Activated CD4-positive, CD25-positive, alpha-beta regulatory T cell treated with anti-CD3 and anti-CD28 coated beads, Interleukin-2, amount 50 U/mL, for 16 hours (primary cell): ENCODE data around the gene ULK4.

Source experiments
- DNase-seq: peaks from one replicate; pipeline ENCODE4 v3.0.0-alpha.2; 2020; ENCODE audit warnings: low read depth, low spot score

Gene ULK4

DNA sequence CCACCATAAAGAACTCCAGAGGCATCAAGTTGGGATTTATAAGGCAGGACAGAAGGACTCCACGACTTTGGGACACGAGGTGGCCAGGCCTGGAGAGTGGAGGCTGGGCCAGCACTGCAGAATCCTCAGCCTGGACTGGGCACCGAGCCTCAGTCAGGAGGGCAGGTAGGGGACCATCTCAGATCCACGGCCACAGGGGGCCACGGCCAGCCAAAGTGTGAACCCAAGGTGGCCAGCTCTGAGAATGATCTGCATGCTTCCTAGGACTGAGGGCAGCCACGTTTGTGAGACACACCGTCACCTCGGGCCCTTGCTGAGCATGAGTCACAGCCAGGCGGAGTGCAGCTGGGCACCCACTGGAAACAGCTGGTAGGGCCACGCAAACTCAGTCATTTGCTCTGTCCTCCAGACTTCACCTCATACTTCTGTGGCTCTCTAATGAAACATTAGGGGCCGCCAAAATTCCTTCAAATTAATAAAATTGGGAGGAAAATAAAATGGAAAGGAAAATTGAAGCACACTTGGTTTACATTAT, 696.8 kb downstream of the ULK4 start:
- no peak for DNase-seq

DNA sequence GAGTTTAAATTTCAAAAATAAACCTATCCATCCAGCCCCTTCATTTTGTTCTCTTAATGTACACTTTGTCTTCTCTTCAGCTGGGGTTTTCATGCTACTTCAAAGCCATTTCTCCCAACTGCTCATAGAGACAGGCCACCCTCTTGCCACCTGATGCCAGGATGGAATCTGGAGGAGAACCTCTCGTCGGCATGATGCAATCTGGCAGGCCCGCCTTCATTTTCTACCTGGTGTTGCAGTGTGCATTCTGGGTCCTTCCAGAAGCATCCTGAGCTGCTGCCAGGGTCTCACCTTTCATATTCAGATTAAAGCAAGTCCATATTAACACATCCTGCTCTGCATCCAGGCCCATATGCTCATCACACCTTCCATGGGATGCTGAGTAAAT, 701.8 kb downstream of the ULK4 start:
- no peak for DNase-seq

DNA sequence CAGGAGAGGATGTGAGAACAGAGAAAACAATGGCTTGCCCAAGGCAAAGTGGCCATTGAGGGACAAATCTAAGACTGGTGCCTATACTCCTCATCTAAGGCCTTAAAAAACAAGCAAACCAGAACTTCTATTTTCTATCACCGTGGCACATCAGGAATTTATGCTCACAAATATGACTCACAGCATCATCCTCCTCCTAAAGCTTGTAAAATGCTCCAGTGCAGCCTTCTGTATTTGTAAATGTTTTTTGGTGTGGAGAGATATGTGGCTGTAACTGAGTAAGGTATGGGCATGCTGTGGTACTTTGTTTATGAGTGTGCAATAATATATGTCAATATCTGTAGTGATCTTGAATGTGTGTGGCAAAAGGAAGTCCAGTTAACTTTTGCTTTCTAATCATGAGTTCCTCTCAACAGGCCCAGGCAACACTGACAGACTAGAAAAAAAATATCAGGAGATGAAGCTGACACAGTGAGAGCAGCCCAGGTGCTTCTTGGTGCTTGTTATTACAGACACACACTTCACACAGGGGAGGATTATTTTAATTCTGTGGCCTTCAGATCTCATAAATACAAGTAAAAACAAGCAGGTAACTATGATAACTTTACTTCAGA, 702.3 kb downstream of the ULK4 start:
- DNase-seq, result no peak

DNA sequence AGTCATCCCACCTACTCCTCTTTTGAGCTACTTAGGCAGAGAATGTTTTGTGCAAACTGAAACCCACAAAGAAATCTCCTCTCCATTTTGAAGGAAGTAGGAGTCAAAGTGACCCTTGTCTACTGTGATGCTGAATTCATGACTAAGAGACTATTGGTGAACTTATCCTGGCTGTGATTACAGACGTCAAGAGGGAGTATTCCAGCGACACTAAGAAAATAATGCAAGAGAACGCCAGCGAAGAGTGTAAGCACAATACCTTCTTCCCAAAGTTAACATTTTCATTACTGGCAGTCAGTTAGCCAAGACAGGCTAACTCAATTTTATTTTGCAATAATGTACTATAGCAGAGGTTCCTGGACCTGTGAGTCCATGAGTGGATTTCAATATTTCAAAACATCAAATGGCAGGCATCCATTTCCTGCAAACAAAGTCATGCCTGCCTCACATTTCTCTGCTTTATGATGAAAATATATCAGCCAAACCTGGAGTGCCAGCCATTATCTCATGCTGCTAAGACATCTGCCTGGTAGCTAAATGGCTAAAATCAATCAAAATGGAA, 703.6 kb downstream of the ULK4 start:
- DNase-seq, result no peak

DNA sequence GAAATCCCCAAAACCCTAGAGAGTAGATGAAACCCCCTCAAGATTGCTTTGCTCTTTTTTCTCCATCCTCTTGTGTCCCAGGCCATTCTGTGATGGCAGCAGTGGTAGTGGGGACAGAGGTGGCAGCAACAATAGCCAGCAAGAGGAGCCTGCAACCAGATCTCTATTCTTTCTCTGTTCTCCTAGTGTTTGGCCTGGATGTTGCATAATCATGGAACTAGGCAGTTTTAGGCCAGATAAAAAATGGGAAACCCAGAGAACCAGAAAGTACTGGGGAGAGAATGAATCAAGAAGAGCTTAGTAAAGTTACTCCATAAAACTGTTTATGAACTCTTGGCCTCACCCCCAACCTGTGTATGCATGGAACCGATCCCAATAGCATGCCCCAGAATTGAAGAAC, 710.3 kb downstream of the ULK4 start:
- DNase-seq, result no peak

DNA sequence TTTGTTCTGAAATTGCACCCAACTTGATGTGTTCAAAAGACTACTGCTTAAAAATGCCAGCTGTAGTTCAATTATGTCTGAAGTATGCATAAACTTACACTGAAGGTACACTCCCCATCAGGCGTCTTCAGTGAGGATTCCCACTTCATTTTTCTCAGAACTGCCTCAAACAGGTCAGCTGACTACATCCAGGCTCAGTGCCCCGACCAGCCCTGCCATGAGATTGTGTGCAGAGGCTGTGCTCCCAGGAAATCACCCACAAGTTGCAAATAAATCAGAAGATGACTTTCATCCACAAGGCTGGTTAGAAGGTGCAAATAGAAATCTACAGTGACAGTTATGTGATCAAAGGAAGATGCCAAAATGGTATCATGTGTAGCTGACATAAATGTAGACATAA, 711.1 kb downstream of the ULK4 start:
- no peak for DNase-seq

DNA sequence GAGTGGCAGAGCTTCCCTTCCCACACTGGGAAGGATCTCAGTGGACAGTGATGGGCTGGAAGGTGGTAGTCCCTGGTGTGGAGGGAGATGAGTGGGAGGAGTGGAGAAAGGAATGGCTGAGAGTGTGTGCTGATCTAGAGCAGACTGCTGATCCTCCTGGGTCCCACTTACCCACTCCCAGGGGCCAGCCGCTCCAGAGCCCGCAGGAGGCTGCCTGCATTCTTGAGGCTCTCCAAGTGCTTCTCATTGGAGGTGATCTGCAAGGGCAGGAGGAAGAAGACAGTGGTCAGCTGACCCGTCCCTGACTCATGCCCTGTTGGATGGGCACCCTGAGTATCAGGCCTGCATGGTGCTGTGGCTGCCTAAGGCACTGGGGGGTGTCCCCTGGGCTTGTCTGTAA, 712.6 kb downstream of the ULK4 start:
- DNase-seq, result no peak

DNA sequence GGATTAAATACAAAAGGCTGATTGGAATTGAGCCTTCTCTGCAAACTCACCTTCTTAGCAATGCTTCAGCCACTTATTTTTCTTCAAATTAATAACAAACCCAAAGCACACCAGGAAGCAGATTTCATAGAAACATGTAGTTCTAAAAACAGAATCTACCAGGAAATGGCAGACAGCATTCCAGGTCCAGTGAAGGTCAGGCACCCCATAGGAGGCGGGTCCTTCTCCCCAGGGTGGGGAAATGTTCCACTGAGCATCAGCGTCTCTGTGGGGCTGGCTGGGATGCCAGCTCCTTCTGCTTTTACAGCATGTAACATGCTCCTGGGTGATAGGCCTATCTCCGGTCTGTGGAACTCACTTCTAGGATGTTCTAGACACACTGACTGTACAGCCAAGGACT, 713.4 kb downstream of the ULK4 start:
- DNase-seq, result no peak

DNA sequence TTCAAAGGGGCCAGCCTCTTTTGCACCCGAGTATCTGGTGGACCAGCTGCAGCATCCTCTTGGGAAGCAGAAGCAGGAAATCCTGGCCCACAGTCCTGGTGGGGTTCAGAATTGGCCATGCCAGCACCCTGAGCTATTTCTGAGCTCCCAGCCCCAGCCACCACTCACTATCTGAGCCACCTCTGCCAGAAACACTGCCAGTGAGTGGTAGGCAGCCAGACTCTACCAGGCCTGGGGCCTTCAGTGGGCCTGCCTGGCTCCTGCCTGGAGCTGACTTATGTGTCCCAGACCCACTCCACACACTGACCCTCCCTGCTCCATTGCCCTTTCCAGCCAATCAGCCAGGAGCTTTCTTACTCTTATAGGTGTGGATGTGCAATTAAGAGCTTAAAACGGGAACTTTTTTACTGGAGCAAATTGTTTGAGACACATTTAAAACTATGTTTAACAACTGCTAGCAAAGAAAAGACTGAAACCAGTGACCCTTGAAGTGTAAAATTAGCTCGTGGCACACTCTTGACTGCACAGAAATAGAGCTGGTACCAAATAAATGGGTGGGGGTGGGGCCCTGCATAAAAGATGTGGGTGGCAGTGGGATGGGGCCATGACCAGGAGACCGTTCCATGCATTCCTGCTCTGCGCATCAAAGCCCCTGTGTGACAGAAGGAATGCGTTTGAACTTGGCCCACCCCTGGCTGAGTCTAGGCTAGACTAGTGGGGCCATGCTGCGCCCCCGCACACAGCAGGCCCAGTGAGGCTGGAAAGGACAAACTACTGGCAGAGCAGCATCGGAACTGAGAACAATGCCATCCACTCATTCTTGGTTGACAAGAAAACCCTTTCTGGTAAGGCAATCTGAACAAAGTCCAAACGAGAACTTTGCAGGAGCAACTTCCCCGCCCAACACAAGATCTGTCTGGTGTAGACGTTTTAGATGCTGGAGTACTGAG, 714.6 kb downstream of the ULK4 start:
- no peak for DNase-seq

DNA sequence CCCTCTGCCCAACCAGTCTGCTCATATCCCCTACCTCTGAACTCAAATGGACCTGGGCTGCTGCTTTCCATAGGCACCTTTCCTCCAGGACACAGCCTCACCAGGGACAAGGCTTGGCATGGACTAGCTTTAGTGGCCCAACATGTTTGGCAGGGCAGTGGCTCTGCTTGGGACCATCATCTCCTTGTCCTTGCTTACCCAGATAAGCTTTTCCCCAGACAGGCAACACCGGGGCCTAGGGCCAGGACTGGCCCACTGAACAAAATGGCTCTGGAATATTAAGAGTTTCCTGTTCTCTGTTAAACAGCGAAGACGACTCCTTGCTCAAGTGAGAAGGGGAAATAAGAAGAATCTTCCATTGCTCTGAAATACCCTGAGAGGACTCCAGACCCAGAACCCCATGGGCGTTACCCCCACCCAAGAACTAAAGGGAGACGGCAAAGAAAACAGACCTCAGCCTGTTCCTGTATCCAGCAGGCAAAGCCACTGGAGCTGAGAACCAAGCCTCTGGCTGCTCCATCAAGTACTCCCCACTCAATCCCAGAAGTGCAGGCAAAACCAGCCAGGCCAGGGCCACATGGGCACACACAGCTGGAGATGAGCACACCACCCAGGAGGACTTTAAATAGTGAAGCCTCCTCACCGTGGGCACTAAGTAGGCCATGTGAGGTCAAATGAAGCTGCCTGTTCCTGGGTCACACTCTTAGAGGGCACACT, 717.1 kb downstream of the ULK4 start:
- no peak for DNase-seq

DNA sequence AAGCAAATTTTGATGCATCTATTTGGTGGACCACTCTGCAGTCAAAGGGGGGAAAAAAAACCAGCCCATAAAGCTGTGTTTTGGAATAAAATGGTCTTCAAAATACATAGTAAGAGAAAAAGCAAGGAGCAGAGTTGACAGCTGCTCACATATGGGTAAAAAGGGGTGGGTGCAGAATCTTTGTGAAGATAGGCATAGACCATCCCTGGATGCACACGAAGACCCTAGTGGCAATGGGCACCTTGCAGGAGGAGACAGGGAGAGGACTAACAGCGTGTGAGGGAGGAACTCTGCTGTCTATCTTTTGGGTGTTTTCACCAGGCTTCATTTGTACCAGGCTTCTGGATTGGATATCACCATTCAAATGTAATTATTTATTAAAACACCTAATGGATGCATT, 718.7 kb downstream of the ULK4 start:
- no peak for DNase-seq

DNA sequence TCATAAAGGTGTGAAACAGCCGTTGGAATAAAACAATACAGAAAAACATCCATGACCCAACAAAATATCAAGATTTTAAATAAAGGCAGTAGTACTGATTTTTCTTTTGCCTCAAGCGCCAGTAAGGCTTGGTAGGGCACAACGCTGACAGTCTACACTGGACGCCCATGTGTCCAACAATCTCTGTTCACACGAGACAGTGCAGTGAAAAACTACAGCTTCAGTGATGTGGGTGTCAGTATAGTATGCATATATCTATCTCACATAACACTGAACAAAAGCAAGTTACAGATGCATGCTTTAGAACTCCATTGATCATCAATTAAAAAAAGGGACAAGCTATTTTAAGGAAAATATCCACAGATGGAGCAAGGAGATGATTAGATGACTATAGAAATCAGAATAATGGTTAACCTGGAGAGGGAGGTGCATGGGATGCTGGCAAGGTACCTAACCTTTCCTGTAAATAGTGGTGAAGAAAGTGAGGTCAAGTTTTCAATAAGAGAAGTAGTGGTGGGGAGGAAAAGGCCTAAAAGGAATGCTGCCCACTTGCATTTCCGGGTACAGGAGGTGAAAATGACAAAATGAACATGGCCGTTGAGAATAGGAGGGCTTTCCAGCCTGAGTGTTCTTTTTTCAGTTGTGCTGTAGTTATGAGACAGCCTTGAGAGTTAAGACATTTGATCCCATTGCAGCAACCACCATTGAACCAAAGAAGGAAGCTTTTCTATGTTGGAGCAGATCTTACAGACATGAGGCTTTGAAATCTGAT, 719.9 kb downstream of the ULK4 start:
- DNase-seq, result no peak

DNA sequence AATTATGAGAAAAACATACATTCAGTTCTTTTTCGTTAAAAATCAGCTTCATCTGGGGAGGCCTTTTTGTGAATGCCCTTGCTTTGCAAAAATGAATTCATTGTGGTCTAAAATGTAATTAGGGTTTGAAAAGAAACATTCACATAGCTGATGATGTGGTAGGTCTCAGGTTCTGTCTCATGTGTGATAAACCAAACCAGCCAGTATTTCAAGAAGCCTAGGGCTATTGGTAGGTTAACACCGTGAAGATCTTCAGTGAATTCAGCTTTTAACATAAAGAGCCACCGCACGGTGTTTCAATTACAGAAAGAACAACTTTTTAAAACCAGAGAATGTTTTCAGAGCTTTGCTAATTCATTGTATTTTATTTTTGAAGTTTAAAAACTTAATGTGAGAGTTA, 720.7 kb downstream of the ULK4 start:
- no peak for DNase-seq

DNA sequence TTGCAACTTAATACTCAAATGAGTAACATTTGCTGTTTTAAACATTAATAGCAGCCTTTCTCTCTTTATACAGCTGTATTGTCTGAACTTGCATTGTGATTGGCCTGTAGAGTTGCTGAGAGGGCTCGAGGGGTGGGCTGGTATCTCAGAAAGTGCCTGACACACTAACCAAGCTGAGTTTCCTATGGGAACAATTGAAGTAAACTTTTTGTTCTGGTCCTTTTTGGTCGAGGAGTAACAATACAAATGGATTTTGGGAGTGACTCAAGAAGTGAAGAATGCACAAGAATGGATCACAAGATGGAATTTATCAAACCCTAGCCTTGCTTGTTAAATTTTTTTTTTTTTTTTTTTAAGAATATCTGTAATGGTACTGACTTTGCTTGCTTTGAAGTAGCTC, 722.3 kb downstream of the ULK4 start:
- no peak for DNase-seq

DNA sequence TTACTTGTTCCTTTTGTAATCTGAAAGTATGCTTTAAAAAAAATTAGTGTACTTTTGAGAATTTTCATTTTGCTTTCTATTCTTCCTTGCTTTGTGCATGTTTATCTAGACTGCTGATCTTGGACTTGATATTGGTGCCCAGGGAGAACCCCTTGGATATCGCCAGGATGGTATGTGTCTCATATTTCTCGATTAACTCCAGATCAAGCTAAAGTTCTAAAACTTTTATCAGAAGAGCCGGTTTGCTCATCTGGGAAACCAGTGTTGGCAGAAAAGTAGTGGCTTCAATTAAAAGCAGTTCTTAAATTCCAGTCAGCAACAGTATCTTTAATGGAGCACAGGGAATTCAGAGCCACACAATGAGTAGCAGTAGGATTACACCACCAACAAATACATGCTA, 724.0 kb downstream of the ULK4 start:
- DNase-seq, result no peak

DNA sequence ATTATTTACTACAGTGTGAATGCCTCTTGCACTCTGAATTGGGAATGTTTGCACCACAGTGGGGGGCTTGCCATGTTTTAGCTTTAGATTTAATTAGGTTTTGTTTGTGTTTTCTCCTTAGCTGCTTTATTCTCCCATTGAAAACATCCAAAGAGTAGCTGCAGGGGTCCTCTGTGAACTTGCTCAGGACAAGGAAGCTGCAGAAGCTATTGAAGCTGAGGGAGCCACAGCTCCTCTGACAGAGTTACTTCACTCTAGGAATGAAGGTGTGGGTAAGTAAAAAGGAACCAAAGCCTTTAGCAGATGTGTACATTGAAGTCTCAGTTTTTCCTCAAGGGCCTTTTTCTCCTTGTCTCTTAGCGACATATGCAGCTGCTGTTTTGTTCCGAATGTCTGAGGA, 725.7 kb downstream of the ULK4 start:
- no peak for DNase-seq

DNA sequence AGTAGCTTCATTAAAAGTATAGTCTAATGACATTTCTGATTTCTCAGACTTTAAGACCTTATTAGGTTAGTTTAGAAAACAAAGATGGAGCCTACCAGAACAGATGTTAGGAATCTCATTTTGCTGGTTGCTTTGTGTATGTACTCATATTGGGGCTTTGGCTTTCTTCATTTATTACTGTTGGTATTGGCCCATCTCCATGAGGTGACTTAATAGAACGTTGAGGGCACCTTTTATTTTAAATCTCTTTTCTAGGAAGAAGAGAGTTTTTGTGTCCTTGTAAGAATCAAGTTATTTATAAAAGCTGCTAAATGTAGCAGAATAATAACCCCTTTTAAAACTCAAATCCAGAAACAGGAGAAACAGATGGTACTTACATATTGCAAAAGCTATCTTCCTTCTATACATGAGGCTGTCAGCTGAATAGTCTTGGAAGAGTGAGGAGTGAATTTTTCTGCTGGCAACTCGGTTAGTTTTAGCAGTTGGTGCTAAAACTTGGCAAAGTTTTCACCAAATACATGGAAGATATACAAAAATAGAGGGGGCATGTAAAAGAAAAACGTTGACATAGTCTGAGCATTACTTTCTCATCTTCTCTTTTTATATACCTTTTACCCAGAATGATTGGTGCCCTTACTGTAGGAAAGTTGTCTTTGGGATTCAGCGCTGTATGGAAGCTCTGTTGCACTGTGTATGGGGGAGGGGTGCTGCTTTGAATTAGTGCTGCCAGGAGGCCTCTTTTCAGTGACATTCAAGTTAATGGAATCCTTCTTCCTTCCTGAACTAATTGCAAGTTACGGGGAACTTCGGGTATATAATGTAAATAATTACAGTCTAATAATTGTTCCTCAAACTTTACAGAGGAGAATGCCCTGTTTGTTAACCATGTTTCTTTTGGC, 726.8 kb downstream of the ULK4 start:
- DNase-seq, result no peak

DNA sequence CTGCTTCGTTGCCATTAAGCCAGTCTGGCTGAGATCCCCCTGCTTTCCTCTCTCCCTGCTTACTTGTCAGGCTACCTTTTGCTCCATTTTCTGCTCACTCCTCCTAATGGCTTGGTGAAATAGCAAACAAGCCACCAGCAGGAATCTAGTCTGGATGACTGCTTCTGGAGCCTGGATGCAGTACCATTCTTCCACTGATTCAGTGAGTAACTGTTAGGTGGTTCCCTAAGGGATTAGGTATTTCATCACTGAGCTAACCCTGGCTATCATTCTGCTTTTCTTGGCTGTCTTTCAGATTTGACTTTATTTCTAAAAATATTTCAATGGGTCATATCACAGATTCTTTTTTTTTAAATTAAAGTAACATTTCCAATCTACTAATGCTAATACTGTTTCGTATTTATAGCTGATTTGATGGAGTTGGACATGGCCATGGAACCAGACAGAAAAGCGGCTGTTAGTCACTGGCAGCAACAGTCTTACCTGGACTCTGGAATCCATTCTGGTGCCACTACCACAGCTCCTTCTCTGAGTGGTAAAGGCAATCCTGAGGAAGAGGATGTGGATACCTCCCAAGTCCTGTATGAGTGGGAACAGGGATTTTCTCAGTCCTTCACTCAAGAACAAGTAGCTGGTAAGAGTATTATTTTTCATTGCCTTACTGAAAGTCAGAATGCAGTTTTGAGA, 737.6 kb downstream of the ULK4 start:
- DNase-seq, result no peak

DNA sequence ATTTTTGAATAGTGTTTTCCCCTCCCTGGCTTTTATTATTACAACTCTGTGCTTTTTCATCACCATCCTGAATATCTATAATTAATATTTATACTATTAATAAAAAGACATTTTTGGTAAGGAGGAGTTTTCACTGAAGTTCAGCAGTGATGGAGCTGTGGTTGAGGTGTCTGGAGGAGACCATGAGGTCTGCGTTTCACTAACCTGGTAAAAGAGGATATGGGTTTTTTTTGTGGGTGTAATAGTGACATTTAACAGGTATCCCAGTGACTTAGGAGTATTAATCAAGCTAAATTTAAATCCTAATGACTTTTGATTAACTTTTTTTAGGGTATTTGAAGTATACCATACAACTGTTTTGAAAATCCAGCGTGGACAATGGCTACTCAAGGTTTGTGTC, 738.2 kb downstream of the ULK4 start:
- no peak for DNase-seq

DNA sequence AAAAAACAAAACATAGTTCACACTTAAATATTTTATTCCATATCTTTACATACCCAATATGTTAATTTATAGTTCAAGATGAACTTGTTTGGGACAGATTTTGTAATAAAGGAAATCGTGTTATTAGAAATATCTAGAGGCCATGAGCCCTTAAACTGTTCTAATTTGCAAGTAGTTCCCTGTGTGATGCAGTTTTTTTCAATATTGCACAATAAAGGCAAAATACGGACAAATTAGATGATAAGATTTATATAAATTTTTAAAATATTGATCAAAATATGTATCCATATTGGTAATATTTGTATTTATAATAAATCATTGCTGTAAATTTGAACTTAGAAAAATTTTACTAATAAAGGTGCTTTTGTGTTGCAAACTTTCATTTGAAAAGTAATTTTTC, 738.8 kb downstream of the ULK4 start:
- DNase-seq, result no peak
